ENCODE measurements around the gene IFRD2.

GRCh38 chr3:50248387-50248786 lies 43.8 kb downstream of the IFRD2 start:
- TF ChIP-seq, protein P1, sequence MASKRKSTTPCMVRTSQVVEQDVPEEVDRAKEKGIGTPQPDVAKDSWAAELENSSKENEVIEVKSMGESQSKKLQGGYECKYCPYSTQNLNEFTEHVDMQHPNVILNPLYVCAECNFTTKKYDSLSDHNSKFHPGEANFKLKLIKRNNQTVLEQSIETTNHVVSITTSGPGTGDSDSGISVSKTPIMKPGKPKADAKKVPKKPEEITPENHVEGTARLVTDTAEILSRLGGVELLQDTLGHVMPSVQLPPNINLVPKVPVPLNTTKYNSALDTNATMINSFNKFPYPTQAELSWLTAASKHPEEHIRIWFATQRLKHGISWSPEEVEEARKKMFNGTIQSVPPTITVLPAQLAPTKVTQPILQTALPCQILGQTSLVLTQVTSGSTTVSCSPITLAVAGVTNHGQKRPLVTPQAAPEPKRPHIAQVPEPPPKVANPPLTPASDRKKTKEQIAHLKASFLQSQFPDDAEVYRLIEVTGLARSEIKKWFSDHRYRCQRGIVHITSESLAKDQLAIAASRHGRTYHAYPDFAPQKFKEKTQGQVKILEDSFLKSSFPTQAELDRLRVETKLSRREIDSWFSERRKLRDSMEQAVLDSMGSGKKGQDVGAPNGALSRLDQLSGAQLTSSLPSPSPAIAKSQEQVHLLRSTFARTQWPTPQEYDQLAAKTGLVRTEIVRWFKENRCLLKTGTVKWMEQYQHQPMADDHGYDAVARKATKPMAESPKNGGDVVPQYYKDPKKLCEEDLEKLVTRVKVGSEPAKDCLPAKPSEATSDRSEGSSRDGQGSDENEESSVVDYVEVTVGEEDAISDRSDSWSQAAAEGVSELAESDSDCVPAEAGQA (IDR thresholded peaks at IDR 0.05; ENCODE audit: low read depth) = no peak
- TF ChIP-seq, protein P1 (CRISPR knock-in tag; IDR thresholded peaks at IDR 0.05; ENCODE audit: borderline replicate concordance) = no peak
- TF ChIP-seq REPIN1 (CRISPR knock-in tag; IDR thresholded peaks at IDR 0.05; ENCODE audit: borderline replicate concordance, low read depth) (no peak), PRMT3 (CRISPR knock-in tag; IDR thresholded peaks at IDR 0.05; ENCODE audit: borderline replicate concordance, low read depth) (no peak), SATB2 (CRISPR knock-in tag; IDR thresholded peaks at IDR 0.05) (no peak), KDM1A (CRISPR knock-in tag; IDR thresholded peaks at IDR 0.05) (no peak), MXI1 (IDR thresholded peaks at IDR 0.05; ENCODE audit: borderline replicate concordance, low read depth, low read length) (no peak)

All from HepG2 (cell line).